ENCODE data around the gene RIPK4.
"Not testable (repeated sequence)": the region's sequence is repeated elsewhere in the genome, so short reads cannot be mapped to it uniquely, and the experiment has no call there.

RIPK4 gene

DNA sequence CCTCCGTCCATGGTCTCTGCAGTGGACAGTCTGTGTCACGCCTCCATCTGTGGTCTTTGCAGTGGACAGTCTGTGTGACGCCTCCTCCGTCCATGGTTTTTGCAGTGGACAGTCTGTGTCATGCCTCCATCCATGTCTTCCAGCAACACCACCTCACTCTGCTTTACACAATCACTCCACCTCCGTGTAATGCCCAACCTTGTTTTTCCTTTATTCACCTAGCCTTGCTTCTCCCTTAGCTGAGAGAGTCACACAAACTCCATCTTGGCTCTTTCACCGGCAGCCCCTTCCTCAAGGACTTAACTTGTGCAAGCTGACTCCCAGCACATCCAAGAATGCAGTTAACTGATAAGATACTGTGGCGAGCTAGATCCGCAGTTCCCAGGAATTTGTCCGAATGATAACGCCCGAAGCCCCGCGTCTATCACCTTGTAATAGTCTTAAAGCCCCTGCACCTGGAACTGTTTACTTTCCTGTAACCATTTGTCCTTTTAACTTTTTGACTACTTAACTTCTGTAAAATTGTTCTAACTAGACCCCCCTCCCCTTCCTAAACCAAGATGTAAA, 52.5 kb downstream of the RIPK4 start:
- not testable (repeated sequence) for DNase-seq (ENCODE audit: low read depth)

DNA sequence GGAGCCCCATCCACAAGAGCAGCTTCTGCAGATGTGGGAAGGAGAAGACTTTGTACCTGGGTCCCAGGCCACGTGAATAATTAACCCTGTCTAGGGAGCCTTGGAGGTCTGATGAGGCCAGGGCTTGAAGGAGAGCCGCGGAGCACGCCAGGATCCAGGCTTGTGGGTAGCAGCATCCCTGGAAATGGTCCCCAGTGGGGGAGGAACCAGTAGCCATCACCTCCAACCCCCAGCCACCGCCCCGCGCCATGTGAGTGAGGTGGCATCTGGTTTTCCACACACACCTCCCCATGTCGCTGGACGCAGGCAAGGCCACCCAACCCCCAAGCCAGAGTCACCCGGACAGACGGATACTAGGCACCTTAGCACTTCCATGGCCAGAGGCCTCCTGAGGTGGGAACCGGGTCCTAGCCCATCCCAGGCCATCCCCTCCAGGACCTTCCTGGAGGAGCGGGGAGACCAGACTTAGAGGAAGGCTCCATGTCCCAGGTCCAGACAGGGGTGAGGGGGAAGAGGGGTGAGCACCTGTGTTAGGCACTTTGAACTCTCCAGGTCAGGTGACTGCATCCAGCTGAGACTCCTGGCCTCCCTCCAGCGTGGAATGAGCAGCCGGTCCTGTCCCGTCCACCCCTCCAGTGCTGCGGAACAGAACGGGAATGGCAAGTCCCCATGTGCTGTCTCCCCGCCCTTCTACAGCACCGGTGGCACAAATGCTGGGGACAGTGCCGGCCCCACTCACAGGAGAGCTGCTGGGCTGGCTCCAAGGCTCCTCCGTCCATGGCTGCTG, 53.2 kb downstream of the RIPK4 start:
- no peak for DNase-seq (ENCODE audit: low read depth)

GRCh38 chr21:41712730-41713129, 54.1 kb downstream of the RIPK4 start:
- no peak for DNase-seq (ENCODE audit: low read depth)

- no peak for DNase-seq (ENCODE audit: low read depth)
These were observed 54.7 kb downstream of the RIPK4 start for GRCh38 chr21:41712201-41712600.

DNA sequence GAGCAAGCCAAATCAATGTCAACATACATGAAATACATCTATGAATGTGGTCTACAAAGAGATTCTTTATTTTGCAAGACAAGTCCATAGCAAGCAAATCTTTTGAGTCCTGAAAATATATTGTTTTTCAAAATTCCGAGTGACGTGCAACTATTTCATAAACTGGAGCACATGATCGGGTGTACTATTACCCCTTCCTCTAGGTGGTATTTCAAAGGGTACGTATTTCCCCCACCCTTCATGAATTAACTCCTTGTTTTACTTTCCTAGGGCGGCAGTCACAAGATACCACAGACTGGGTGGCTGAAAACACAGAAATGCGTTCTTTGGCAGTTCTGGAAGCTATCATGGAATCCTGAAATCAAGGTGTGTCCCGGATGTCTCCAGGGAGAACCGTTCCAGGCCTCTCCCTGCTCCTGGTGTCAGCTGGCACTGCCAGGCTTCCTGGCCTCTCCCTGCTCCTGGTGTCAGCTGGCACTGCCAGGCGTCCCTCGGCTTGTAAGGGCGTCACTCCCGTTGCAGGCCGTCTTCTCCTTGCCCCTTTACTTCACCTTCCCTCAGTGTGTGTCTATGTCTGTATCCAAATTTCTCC, 55.3 kb downstream of the RIPK4 start:
- no peak for DNase-seq (ENCODE audit: low read depth)

- no peak for DNase-seq (ENCODE audit: low read depth)
These were observed 56.1 kb downstream of the RIPK4 start for GRCh38 chr21:41710823-41711160.

DNA sequence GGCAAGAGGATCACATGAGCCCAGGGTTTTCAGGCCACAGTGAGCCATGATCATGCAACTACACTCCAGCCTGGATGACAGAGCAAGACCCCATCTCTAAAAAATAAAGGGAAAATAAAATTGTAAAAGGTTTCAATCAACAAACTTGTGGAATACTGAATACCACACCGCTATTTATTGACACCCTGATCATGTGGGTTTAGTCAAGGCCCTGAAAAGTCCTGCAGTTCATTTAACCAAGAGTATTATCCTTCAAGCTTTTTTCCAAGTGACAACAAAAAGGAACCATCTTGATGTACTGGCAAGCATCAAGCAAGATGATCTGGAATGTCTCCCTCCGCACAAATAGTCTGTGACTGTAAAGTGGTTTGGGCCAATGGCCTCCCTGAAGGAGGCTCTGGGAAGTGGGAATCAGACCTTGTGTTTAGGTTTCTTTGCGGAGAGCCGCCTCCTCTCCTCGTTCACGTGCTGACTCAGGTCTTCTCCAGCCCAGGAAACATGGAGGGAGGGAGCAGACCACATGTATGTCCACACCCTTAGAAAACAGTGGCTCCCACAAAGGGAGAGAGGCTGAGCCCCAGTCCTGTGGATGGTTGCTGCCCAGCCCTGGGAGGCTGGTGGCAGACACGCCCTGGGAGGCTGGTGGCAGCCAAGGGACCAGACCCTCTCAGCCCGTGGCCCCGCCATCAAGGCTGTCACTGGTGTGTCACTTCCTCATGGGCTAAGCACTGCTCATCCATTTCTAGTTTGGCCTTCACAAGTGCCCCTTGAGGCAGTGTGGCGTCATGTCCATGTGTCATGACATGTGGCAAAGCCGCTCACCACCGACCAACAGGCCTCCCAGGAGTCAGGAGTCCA, 56.7 kb downstream of the RIPK4 start:
- DNase-seq (ENCODE audit: low read depth): no peak

DNA sequence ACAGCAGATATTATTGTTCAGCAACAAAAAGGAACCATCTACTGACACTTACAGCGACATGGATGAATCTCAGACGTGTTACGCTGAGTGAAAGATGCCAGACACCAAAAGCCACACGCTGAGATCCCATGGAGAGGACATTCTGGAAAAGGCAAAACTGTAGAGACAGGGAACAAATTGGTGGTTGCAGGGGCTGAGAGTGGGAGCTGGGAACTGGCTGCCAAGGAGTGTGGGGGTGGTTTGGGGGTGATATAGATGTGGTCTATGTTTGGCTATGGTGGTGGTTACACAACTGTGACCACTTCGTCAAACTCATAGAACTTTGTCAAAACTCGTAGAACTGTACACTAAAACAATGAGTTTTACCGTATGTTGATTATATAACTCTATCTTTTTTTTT, 57.7 kb downstream of the RIPK4 start:
- DNase-seq (ENCODE audit: low read depth): no peak

- DNase-seq (ENCODE audit: low read depth): no peak
These were observed 58.9 kb downstream of the RIPK4 start for GRCh38 chr21:41707960-41708330.

- no peak for DNase-seq (ENCODE audit: low read depth)
These were observed 59.5 kb downstream of the RIPK4 start for GRCh38 chr21:41707231-41707959.

DNA sequence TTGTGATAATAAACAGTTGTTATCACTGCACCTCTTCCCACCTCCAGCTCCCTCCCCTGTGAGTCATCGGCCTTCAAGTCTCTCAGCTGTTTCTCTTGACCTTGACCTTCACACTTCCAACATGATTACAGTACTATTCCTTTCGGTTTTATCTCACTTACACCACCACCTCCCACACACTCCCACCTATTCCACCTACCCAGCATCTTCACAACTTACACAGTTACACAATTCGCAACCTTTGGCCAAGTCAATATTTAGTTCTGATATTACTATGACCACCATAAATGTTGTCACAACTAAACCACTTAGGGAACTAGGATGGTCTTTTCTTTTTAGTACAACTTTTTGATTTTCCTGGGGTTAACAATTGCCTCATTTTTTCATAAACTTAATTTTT, 60.2 kb downstream of the RIPK4 start:
- DNase-seq (ENCODE audit: low read depth): no peak

DNA sequence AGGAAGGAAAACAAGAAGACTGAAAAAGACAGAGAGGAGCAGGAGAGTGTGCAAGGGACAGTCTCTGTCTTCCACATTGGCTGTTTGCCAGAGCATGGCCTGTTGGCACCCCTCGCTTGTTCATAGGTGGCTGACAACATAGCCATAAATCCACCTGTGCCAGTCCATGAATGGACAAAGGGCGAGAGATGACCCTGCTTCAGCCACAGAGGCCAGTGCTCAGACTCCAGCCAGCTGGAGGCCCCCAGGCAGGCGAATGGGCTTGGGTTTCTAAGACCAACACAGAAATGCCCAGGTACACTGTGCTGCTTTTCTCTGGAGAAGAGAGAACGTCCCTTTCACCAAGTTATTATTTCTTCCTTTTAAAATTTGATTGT, 60.6 kb downstream of the RIPK4 start:
- no peak for DNase-seq (ENCODE audit: low read depth)

DNA sequence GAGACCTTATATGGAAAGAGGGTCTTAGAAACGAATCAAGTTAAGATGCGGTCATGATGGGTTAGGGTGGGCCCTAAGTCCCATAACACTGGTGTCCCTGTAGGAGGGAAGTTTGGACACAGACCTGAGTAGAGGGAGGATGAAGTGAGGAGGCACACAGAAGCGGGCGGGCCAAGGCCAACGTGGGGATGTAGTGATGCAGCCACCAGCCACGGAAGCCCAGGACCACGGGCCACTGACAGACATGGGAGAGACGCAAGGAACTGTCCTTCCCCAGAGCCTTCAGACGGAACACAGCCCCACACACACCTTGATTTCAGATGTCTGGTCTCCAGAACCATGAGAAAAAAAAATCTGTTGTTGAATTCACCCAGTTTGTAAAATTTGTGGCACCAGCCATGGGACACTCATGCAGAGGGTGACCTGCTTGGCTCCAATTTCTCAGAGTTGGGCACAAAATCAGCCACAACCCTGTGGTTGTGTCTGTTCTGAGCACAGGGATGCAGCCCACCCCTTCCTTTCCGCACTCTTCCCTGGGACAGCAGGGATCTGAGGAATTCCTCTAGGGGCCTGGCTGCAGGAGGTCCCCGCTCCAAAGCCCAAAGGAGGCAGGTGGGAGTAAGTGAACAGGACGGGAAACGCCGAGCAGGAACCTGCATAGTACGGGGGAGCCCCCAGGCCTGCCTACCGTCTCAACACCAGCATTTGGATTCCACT, 61.1 kb downstream of the RIPK4 start:
- DNase-seq (ENCODE audit: low read depth): no peak

- no peak for DNase-seq (ENCODE audit: low read depth)
These were observed 62.9 kb downstream of the RIPK4 start for GRCh38 chr21:41703857-41704501.

GRCh38 chr21:41701749-41702148, 65.1 kb downstream of the RIPK4 start:
- DNase-seq (ENCODE audit: low read depth): no peak

DNA sequence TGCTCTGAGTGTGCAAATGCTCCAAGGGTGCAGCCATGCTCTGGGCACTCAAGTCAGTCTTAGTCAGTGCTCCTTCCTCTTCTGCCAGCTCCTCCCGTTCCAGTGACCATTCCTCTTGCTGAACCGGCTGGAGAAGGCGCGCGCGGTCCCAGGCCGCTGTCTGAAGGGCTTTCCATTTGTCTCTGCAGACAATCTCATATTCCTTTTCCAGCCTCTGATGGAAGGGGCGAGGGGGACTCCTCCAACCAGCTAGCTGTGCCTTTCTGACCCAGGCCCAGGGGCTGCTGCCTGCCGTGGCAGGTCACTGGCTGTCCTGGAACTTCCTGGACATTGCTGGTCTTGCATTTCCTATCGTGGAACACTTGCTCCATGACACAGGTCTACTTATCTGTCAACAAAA, 67.5 kb downstream of the RIPK4 start:
- no peak for DNase-seq (ENCODE audit: low read depth)

- DNase-seq (ENCODE audit: low read depth): no peak
These were observed 68.8 kb downstream of the RIPK4 start for GRCh38 chr21:41698071-41698470.

GRCh38 chr21:41695513-41695912, 71.3 kb downstream of the RIPK4 start:
- DNase-seq (ENCODE audit: low read depth): no peak

- not testable (repeated sequence) for DNase-seq (ENCODE audit: low read depth)
These were observed 72.8 kb downstream of the RIPK4 start for GRCh38 chr21:41694042-41694441.

DNA sequence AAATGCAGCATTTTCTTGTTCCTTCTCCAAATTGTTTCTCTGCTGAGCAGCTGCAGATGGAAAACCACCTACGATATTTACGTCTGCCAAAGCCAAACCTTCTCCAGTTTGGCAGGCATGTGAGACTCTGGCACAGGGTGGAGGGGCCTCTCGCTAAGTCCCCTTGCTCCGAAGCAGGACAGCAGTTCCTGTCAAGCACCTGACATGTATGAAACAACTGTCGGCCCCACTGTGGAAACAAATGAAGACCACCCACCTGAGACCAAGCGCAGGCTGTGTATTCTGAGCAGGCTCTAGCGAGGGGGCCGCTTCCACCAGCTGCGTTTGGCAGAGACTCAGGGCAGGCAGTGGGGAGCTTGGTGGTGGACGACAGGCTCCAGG, 74.7 kb downstream of the RIPK4 start:
- DNase-seq (ENCODE audit: low read depth): no peak
